Urinary bladder (tissue), 4 donors: ENCODE results near the gene KAT14. TPM values are rescaled to one million over a fixed set of nuclear protein-coding genes. Genes with fewer than 3 reads are reported as not detected.
"Not testable (repeated sequence)": the region's sequence is repeated elsewhere in the genome, so short reads cannot be mapped to it uniquely, and the experiment has no call there.

Experiments
- DNase-seq: peaks from one replicate; pipeline ENCODE4 v3.0.0-alpha.2; 2015; ENCODE audit errors: extremely low spot score
- H3K27ac ChIP-seq: one replicate; pipeline ENCODE4 v1.5.1; 2013; ENCODE audit warnings: low read depth, mild to moderate bottlenecking, moderate library complexity
- H3K36me3 ChIP-seq: one replicate; pipeline ENCODE4 v1.6.1; 2013; ENCODE audit warnings: mild to moderate bottlenecking, moderate library complexity; ENCODE audit not compliant: insufficient read depth
- H3K4me1 ChIP-seq: one replicate; pipeline ENCODE4 v1.6.1; 2013; ENCODE audit warnings: mild to moderate bottlenecking, moderate library complexity; ENCODE audit not compliant: insufficient read depth
- H3K4me3 ChIP-seq: one replicate; pipeline ENCODE4 v1.5.1; 2013; ENCODE audit warnings: low read depth, low read length
- WGBS: extraction: QIAGEN DNeasy Blood & Tissue Kit; methylation state at CpG from one replicate; pipeline ENCODE4 v1.1.7; 2013; 5-methylcytosine and 5-hydroxymethylcytosine counted together
- polyA plus RNA-seq: library from polyadenylated mRNA; stranded (reverse); fragments of 200-250 nt; gene quantifications from one replicate; pipeline ENCODE4 v1.2.3, GENCODE V29; 2013
- small RNA-seq: library from RNA; depleted of rRNA; stranded (forward); fragments of <200 nt; gene quantifications from one replicate; pipeline ENCODE3, GENCODE V24; 2014
- total RNA-seq: library from RNA; depleted of rRNA; stranded (reverse); fragments of >200 nt; gene quantifications from one replicate; pipeline ENCODE4 v1.2.3, GENCODE V29; 2014
- donor health status: healthy with polysubstance abuse.
- donor health status: healthy.

The KAT14 gene
- total and polyA plus RNA-seq, 2 donors: 12.0 to 13.0 TPM

DNA sequence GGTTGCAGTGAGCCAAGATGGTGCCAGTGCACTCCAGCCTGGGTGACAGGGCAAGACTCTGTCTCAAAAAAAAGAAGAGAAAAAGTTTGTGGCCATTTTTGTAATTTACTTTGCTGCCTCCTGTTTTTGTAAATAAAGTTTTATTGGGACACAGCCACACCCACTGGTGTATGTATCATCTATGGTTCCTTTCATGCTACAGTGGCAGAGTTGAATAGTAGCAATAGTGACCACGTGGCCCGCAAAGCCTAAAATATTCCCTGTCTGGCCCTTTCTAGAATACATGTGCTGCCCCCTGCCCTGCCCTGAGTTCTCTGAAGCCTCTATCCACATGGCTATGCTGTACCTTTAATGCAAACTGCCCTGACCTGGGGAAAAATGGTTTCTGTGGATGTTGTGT is 75.3 kb downstream of the KAT14 start:
- 93% methylated on average over 2 of the region's 2 CpGs for WGBS
- Histone ChIP-seq H3K36me3 (no peaks in the 10 kb centered on the region), H3K4me3 (no peak overlapping the region), H3K4me1 (no peaks in the 10 kb centered on the region), H3K27ac (no peak overlapping the region)
- DNase-seq: no peak

GRCh38 chr20:18215566-18215965 is 77.9 kb downstream of the KAT14 start:
- no peaks in the 10 kb centered on the region for H3K36me3 ChIP-seq
- H3K4me3 ChIP-seq: no peak overlapping the region
- WGBS: 84% methylated on average over 5 of the region's 5 CpGs
- H3K4me1 ChIP-seq: no peaks in the 10 kb centered on the region
- no peak for DNase-seq
- H3K27ac ChIP-seq: no peak overlapping the region

GRCh38 chr20:18218280-18218679 is 80.6 kb downstream of the KAT14 start:
- no peak overlapping the region for H3K27ac ChIP-seq
- 87% methylated on average over 6 of the region's 6 CpGs for WGBS
- DNase-seq: no peak
- H3K36me3 ChIP-seq: no peaks in the 10 kb centered on the region
- H3K4me1 ChIP-seq: no peaks in the 10 kb centered on the region
- H3K4me3 ChIP-seq: no peak overlapping the region

GRCh38 chr20:18223409-18223808 is 85.7 kb downstream of the KAT14 start:
- no peak for DNase-seq
- Histone ChIP-seq H3K4me3 (no peak overlapping the region), H3K4me1 (no peaks in the 10 kb centered on the region), H3K36me3 (no peaks in the 10 kb centered on the region), H3K27ac (no peak overlapping the region)
- WGBS: 74% methylated on average over 5 of the region's 5 CpGs

GRCh38 chr20:18224968-18225568 is 87.4 kb downstream of the KAT14 start:
- WGBS: 16% methylated on average over 9 of the region's 9 CpGs
- no peak overlapping the region for H3K27ac ChIP-seq
- no peaks in the 10 kb centered on the region for H3K4me1 ChIP-seq
- H3K4me3 ChIP-seq: no peak overlapping the region
- H3K36me3 ChIP-seq: no peaks in the 10 kb centered on the region
- DNase-seq: peak; percentile 8

DNA sequence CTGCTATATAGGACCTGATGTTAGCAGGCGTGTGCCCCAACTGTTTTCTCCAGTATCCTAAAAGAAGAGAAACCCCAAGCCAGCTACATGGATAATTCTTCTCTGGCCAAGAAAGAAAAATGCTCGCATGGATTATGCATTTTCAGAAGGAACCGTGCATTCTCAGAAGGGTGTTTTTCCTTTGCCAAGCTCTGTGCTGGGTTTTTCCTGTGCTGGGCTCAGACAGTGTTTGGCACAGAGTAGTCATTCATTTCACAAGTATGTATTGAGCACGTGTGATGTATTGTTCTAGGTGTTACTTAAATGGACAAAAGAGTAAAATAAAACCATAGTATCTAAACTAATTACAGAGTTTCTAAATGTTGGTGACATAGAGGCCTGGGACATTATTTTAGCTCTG is 88.0 kb downstream of the KAT14 start:
- Histone ChIP-seq H3K4me3 (no peak overlapping the region), H3K27ac (no peak overlapping the region), H3K4me1 (no peaks in the 10 kb centered on the region), H3K36me3 (no peaks in the 10 kb centered on the region)
- DNase-seq: no peak
- 43% methylated on average over 4 of the region's 4 CpGs for WGBS

GRCh38 chr20:18226741-18227140 is 89.1 kb downstream of the KAT14 start:
- H3K4me1 ChIP-seq, DNase-seq, H3K4me3 ChIP-seq, H3K27ac ChIP-seq, H3K36me3 ChIP-seq: not testable (repeated sequence)
- 92% methylated on average over 28 of the region's 28 CpGs for WGBS

GRCh38 chr20:18233408-18233943 is 95.8 kb downstream of the KAT14 start:
- H3K27ac ChIP-seq: no peak overlapping the region
- WGBS: 54% methylated on average over 3 of the region's 3 CpGs
- H3K4me1 ChIP-seq: no peaks in the 10 kb centered on the region
- H3K36me3 ChIP-seq: no peaks in the 10 kb centered on the region
- DNase-seq: no peak
- no peak overlapping the region for H3K4me3 ChIP-seq

Small RNAs within 50 kb of the gene (small RNA-seq; reads per million reads assigned to genes)
- gene RF00019 (not detected), gene RNU7-137P (not detected)

Other genes starting within 250 kb of the KAT14 start
- gene SNX5, start 169.1 kb upstream of the KAT14 start, total RNA-seq: 138 TPM
- 51.9 TPM for gene SNX5, start 169.1 kb upstream of the KAT14 start, polyA plus RNA-seq
- gene MGME1, start 168.8 kb upstream of the KAT14 start, total RNA-seq: 15.0 TPM
- gene MGME1, start 168.8 kb upstream of the KAT14 start, polyA plus RNA-seq: 8.9 TPM
- gene OVOL2, start 79.9 kb upstream of the KAT14 start, total RNA-seq: 3.9 TPM
- 0.62 TPM for gene OVOL2, start 79.9 kb upstream of the KAT14 start, polyA plus RNA-seq
- gene PET117, start within 50 bp of the KAT14 start, total RNA-seq: 6.8 TPM
- gene PET117, start within 50 bp of the KAT14 start, polyA plus RNA-seq: 16.0 TPM
- gene ZNF133, start 150.7 kb downstream of the KAT14 start, total RNA-seq: 24.2 TPM
- gene ZNF133, start 150.7 kb downstream of the KAT14 start, polyA plus RNA-seq: 15.2 TPM